GF-D8 (cell line): ENCODE measurements around the gene NBEA.
A peak's percentile ranks its signal among the peaks of the same experiment; 100 is the strongest.
"Not testable (repeated sequence)": the region's sequence is repeated elsewhere in the genome, so short reads cannot be mapped to it uniquely, and the experiment has no call there.

ENCODE experiments used
- DNase-seq: peaks from one replicate; lab custom pipeline; 2025; lab: John Stamatoyannopoulos, UW

NBEA gene

DNA sequence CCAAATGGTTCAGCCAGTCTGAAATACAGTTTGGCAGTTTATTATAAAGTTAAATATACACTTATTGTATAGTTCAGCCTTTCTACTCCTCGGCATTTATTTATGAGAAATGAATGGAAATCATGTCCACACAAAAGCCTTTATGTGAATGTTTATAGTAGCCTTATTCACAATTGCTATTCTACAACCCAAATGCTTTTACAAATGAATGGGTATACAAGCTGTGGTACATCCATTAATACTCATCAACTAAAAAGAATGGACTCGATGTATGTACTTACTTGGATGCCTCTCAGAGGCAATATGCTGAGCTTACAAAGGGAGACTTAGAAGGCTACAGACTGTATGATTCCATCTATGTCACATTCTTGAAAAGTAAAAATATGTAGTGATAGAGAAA lies 150.7 kb downstream of the NBEA start:
- no peak for DNase-seq

DNA sequence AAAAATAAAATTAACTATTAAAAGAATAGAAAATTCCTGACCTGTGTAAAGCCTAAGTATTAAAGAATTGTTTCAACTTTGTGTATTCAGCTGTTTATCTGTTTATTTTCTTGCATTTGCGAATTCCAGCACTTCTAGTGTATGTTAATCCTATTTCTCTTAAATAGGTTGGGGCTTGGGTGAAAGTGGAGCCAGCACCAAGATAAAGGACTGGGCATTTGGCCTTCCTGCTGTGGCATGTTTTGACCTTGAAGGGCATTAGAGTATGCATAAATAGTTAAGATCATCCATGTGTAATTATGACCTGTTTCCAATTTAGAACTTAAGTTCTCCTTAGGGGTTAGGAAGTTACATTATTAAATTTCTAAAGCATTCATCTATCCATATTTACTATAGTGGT lies 151.3 kb downstream of the NBEA start:
- no peak for DNase-seq

DNA sequence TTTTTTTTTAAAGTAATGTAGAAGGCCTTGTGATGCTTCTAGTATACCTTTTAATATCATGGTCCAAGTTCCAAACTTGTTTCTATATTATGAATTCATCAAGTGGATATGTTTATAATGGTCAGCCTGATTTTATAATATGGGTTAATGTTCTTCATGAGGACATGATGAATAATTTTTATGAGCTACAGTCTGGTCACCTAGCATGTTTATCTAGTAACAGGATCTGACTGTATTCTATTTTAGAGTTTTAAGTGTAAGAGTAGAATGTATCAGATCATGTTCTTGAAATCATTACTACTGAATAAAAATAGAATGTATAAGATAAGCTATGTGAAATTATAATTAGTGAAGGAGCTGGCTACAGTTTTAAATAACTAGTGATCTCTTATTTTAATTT lies 164.7 kb downstream of the NBEA start:
- DNase-seq: not testable (repeated sequence)

DNA sequence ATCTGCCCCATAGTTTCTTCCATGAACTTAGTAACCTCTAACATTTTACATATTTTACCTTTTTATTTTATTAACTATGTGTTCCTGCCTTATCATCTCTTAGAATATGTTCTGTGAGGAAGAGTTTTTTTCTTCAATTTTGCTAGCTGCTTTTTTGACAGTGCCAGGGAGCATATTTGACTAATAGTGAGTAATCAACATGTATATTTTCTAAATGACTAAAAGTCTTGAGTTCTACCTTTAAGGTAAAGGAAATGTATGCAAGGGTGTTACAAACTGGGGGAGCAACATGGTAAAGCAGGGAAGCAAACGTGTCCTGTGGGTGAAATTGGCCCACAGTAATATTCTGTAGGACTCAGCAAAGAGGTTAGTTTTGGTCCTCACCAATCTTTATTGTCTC lies 165.5 kb downstream of the NBEA start:
- DNase-seq: no peak

DNA sequence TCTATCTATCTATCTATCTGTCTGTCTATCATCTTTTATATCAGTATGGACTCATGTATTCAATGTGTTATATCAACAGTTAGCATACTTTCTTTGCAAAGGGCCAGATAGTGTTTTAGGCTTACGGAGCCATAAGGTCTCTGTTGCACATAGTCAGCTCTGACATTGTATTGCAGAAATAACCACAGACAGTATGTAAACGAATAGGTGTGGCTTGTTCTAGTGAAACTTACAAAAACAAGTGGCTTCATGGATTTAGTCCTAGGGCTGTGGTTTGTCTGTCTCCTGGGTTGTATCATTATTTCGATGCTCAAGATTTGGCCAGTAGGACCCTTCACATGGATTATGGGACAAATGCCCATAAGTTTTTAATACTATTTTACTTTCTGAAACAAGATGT lies 171.5 kb downstream of the NBEA start:
- not testable (repeated sequence) for DNase-seq

DNA sequence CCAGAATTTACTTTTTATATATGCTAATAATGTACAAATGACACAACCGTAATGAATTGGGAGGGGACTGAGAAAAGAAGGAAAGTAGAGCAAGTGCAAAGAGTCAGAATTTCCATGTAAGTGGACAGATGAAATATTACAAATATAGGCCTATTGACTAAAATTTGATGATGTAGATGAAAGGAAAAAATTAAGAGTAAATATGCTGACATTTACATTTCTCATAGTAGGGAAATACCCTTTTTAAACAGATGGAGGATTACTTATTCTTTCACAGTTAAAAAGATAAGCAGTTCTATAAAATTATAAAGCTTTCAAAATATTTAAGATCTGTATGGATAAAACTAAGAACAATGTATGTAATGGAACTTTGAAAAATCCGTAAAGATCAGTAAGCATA lies 185.4 kb downstream of the NBEA start:
- no peak for DNase-seq

DNA sequence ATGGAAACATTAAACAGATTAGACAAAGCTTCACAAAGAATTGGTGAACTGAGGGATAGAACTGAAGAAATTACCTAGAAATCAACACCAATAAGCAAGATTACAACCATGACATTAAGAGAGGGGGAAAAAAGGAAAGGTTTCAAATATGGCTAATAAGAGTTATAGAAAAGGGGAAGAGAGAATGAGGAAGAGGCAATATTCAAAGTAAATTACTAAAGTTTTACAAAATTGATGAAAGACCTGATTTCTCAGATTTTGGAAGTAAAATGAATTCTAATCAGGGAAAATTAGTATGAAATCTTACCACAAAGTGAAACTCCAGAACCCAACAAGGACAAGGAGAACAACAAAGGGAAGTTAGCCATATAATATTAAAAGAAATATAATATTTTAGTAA lies 187.4 kb downstream of the NBEA start:
- DNase-seq: no peak

DNA sequence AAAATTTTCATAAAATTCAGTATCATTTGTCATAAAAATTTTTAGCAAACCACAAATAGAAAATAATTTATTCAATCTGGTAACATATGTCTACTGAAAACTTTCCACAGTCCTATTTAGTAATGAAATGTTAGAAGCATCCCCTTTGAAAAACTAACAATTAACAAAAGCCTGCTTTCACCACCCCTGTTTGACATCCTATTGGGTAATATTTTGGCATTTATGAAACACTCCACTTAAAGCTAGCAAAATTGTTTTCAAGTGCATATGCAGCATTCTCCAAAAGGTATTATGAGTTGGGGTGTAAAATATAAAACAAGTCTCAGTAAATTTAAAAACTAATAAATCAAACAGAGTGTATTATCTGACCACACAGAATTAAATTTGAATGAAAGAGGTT lies 189.4 kb downstream of the NBEA start:
- DNase-seq: no peak

DNA sequence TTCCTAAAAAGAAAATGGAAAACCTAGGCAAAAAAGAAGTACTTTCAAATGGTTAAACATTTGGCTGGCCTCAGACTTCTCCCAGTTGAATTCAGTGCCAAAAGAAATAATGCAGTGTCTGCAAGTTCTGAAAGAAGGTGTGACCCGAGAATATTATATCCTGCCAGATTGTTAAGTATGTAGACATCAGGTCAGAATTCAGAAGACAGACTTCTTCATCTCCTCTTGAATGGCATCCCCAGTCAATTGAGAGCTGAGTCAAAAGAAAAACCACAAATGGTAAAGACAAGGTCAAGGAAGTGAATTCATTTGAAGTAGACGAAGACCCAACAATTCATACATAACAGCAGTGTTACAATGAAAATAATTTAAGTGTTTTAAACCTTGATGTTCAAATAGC lies 194.5 kb downstream of the NBEA start:
- DNase-seq: no peak

DNA sequence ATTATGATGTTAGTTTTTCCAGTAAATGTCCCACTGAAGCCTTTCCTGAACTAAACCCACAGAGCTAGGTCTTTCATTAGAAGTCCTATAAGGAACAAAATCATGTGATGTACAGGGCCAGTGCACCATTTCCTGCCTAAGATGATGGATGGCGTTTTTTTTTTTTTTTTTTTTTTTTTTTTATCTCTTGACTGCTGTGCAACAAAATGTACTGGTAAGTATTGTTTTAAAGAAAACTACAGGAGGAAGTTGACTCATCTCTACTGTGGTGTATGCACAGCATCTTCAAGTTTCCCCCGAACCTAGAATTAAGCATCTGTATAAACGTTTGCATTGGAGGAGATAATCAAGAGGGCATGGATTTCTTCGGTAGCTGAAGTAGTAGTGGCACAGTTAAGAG lies 197.5 kb downstream of the NBEA start:
- DNase-seq: no peak

DNA sequence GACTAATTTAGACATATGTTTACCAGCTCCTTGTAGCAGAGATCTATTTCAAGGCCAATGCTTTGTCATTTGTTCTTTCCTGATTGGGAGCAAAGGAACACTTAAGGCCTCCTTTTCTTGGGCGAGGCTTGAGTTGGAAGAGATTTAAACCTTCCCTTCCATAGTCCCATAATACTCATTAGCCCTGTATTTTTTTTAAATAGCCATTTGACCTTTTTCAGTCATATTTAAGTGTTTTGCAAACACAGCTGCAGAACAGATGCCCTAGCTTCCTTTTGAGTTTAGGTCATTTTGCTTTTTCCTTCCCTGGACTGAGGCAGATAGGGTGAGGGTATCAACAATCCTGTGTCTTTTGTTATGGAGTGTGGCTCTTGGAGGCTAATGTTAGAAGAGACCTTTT lies 198.3 kb downstream of the NBEA start:
- no peak for DNase-seq

DNA sequence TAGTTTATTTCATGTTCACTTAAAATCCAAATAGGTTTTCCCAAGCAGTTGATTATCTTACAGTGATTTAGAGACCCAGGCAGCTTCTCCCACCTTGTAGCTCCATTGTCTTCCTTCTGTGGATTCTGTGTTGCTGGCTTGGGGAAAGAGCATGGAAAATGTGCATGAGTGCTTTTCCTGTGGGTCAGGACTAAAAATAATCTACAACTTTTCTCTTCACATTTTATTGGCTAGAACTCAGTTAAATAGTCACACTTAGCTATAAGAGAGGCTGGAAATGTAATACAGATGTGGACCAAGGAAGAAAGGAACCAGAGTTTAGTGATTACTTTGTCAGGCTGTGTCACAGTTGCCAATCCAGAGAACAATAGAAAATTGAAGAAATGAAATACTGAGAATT lies 198.8 kb downstream of the NBEA start:
- no peak for DNase-seq

DNA sequence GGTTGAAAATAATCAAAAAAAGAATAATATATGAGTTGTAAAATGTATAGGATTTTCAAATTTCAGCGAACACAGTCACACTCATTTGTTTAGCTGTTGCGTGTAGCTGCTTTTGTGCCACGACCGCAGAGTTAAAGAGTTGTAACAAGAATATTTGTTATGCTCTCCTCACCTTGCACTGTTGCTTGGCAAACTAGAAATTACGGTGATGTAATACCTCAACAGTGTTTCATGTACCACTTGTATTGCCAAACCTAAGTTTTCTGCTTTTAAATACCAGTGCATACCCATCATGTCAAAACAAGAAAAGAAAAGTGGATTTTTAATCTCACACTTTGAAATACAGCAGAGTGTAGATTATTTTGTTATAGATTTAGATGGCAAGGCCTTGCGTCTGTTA lies 201.1 kb downstream of the NBEA start:
- DNase-seq: no peak

DNA sequence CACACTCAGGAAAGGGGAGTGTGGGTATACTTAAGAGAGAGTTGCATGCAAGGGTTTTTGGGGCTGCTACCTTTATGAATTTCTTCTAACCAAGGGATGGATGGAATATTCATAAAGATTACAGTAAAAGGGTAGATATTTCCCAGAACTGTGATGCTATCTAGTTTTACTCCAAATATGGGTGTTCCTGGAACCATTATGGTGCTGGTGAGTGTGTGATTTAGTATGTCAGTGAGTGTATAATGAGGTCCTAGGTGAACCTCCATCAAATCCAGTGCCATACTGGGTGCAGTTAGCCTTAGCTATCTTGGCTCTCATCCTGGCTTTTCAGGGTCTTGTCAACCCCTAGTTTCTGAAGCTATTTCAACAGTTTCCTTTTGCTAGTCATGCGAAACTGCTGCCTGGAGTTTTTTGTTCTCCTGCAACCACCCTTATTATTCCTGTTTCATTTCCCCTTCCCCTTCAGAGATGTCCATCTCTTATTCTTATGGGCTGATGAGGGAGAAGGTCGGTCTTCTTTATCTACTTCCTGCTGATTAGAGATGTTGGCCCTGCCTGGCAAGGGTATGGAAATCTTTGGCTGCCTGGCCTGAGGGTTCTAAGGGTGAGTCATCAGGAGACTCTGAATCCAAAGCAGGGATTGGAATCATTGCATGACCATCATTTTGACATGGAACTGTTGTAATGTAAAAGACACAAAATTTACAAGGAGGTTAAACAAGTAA lies 202.3 kb downstream of the NBEA start:
- DNase-seq: no peak

DNA sequence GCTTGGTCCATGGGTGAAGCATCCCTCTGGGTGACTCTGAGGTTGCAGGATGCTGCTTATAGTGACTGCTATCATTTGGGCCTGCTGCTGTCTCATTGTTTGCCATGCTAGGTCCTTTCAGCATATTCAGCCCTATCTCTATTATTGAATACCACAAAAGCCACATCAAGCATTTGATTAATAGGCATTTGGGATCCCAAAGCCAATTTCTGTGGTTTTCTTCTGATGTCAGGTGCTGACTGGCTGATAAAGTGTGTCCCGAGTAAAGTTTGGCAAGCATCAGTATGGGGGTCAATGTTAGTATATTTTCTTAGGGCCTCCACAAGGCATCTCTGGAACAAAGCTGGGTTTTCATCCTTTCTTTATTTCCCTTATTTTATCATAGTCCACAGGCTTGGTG lies 204.6 kb downstream of the NBEA start:
- no peak for DNase-seq

DNA sequence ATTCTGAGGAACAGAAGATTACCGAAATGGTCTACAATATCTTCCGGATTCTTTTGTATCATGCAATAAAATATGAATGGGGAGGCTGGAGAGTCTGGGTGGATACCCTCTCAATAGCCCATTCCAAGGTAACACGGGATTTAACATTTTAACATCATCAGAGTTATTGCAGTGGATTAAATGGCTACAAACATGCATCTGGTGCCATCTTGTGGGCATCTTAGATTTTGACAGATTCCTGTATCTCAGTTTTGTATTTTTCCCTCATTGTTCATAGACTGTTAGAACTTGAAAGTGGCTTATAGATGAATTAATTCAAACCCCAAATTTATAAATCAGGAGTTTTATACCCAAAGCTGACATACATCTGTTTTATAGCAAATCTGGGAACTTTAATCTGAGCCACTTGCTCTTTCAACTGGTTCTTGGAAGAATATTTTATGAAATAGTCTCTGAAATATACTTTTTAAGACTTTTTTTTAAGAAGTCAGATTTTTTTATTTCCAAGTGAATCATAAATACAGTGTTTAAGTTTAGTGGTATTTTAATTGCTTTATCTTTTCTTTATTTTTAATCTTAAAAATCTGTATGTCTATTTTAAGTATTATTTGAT lies 215.2 kb downstream of the NBEA start:
- DNase-seq: peak; percentile 6

DNA sequence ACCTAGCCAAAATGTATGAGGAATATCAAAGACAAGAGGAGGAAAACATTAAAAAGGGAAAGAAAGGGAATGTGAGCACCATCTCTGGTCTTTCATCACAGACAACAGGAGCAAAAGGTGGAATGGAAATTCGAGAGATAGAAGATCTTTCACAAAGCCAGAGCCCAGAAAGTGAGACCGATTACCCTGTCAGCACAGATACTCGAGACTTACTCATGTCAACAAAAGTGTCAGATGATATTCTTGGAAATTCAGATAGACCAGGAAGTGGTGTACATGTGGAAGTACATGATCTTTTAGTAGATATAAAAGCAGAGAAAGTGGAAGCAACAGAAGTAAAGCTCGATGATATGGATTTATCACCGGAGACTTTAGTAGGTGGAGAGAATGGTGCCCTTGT lies 217.0 kb downstream of the NBEA start:
- no peak for DNase-seq

DNA sequence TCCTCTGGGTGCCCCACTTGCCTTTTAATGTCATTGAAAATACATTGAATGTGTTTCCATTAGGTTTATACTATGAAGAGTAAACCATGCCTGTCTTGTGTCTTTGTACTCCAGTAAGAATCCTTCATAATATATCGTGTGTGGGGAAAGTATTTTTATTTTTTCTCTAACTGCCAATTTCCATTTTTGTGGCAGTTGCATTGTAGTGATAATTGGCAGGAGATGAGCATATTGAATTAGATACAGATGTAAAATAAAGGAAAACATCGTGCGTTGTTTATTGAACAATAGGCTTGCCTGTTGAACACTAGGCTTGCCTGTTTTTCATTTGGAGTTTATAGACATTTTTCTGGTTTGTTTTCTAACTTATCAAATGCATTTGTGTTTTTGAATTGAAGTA lies 218.8 kb downstream of the NBEA start:
- DNase-seq: no peak

DNA sequence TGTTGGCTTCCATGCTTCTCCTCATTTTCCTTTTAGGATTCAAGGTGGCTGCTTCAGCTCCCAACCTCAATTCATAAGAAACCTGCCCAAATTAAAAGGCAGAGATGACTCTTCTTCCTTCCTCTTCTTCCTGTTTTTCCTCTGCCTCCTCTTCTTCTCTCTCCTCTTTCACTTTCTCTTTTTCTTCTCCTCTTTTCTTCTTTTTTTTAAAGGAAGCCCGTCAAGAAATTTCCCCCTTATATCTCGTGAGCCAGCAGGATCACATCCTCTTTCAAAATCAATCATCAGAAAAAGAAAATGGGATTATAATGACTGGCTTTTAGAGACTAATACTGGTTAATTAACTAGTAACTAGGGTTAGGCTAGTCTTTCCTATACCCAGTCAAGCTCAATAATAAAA lies 220.3 kb downstream of the NBEA start:
- no peak for DNase-seq

DNA sequence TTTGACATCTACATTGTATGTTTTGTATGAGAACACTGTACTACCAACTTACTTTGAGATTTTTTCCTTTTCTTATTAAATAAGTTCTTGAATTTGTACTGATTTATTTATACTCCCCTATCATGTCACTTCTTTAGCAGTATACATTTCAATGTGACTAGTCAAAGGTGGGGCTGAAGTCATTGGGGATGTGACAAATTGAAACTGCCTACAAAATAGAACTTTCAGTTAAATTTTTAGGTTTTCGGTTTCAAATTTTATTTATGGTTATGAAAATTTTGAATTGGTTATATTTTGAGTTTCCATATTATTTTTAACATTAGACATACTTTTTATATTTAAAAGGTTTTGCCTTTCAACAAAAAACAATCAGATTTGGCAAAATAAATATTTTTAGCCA lies 221.6 kb downstream of the NBEA start:
- DNase-seq: no peak

DNA sequence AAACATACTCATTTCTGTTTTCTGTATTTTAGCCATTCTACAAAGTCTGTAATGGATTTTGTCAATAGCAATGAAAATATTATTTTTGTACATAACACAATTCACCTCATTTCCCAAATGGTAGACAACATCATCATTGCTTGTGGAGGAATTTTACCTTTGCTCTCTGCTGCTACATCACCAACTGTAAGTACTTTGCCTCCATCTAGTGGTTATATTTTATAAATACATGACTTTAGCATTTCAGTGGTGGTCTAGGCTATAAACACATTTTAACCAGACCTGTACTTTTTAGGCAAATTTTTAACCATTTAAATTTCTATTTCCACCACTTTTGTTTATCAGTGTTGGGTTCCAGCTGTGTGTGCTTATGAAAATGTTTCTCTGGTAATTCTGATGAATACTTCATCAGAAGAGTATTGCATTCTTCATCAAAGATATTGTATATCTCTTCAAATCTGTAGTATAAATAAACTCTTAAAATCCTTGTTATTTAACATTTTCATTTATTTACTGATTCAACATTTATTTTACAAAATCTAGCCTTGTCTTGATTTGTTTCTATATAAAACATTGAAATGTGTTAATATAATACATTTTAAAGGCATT lies 222.4 kb downstream of the NBEA start:
- DNase-seq: peak; percentile 9

DNA sequence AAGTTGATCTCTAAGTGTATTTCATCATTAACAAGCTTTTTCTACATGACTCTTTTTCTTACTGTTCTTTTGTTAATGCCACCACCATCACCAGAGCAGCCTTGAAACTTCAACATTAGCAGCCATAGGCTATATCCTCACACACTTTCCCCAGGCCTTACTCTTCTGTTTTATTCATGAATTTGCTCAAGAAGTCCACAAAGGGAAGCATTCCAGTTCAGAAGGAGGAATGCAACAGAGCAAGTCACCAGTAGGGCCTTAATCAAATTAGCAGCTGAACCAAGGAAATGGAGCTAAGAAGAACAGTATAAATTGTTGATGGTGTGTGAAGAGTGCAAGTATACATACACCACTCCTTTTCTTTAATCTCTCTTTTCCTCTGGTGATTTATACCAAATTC lies 223.1 kb downstream of the NBEA start:
- DNase-seq: no peak

DNA sequence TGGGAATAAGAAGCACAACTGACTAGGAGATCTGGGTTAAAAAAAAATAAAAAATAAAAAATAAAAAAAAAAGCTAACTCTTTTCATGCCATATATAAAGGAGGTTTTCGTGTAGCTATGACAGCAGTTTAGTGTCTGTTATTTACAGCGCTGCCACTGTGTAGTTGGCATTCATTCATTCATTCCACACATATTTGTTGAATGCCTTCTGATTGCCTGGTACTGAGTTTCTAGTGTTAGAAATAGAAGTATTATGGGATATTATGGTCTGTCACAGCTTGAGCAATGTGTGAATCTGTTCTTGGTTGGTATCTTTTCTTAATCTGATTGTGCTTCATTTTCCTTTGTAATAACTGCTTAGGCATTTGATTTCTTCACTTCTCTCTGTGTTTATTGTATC lies 237.4 kb downstream of the NBEA start:
- DNase-seq: no peak
